Loucy (cell line): ENCODE data around the gene ARRB1.

Experiments used
- H2AFZ ChIP-seq: fragments of 200-600 bp; sonication (generic); 2 replicates; pipeline ENCODE4 v1.6.0; 2016; ENCODE audit warnings: antibody characterized with exemption, mild to moderate bottlenecking, low read length, moderate library complexity
- H3F3A ChIP-seq: fragments of 200-600 bp; 2 replicates; pipeline ENCODE4 v1.6.0; 2016; ENCODE audit warnings: antibody characterized with exemption, low read depth, mild to moderate bottlenecking
- H3K27me3 ChIP-seq: fragments of 200-600 bp; sonication (generic); 2 replicates; pipeline ENCODE4 v1.6.1; 2014; ENCODE audit warnings: low read length, mild to moderate bottlenecking; ENCODE audit not compliant: insufficient read depth, poor library complexity, severe bottlenecking
- H3K36me3 ChIP-seq: fragments of 200-600 bp; sonication (generic); 2 replicates; pipeline ENCODE4 v1.6.1; 2016; ENCODE audit warnings: low read length; ENCODE audit not compliant: insufficient read depth
- H3K4me1 ChIP-seq: fragments of 200-600 bp; sonication (generic); 2 replicates; pipeline ENCODE4 v1.5.1; 2014; ENCODE audit warnings: low read length, mild to moderate bottlenecking; ENCODE audit not compliant: insufficient read depth, poor library complexity, severe bottlenecking
- H3K4me2 ChIP-seq: fragments of 200-600 bp; sonication (generic); 2 replicates; pipeline ENCODE4 v1.6.0; 2014; ENCODE audit warnings: antibody characterized with exemption, low read length, low read depth, mild to moderate bottlenecking; ENCODE audit not compliant: poor library complexity, severe bottlenecking
- H3K4me3 ChIP-seq: fragments of 200-600 bp; sonication (generic); 2 replicates; pipeline ENCODE4 v1.5.1; 2014; ENCODE audit warnings: low read length, mild to moderate bottlenecking, mixed read lengths; ENCODE audit not compliant: poor library complexity, severe bottlenecking
- H3K79me2 ChIP-seq: fragments of 200-600 bp; sonication (generic); 2 replicates; pipeline ENCODE4 v1.6.1; 2014; ENCODE audit warnings: low read length; ENCODE audit not compliant: insufficient read depth
- H3K9ac ChIP-seq: fragments of 200-600 bp; sonication (generic); 2 replicates; pipeline ENCODE4 v1.6.0; 2014; ENCODE audit warnings: mild to moderate bottlenecking, low read depth, low read length, moderate library complexity; ENCODE audit not compliant: poor library complexity, severe bottlenecking
- H3K9me2 ChIP-seq: fragments of 200-600 bp; sonication (generic); replicated peaks from 2 replicates; pipeline ENCODE4 v1.6.1; 2016; ENCODE audit warnings: low read depth, low read length, mixed read lengths
- H3K9me3 ChIP-seq: fragments of 200-600 bp; sonication (generic); 2 replicates; pipeline ENCODE4 v1.6.1; 2014; ENCODE audit warnings: mild to moderate bottlenecking, antibody characterized with exemption, low read length, low read depth; ENCODE audit not compliant: insufficient read depth
- H4K20me1 ChIP-seq: fragments of 200-600 bp; sonication (generic); 2 replicates; pipeline ENCODE4 v1.6.0; 2014; ENCODE audit warnings: antibody characterized with exemption, low read length, mild to moderate bottlenecking; ENCODE audit not compliant: insufficient read depth, poor library complexity, severe bottlenecking
- EZH2phosphoT487 ChIP-seq: fragments of 200-600 bp; IDR thresholded peaks from 2 replicates; pipeline ENCODE4 v1.6.1; 2018; ENCODE audit warnings: antibody characterized with exemption, mild to moderate bottlenecking, moderate library complexity, borderline replicate concordance
- TF ChIP-seq, protein P1 (sequence below): fragments of 200-600 bp; sonication (generic); conservative IDR thresholded peaks from 2 replicates; pipeline ENCODE4 v1.5.1; 2014; ENCODE audit warnings: mild to moderate bottlenecking, antibody characterized with exemption, low read length

The ARRB1 gene

DNA sequence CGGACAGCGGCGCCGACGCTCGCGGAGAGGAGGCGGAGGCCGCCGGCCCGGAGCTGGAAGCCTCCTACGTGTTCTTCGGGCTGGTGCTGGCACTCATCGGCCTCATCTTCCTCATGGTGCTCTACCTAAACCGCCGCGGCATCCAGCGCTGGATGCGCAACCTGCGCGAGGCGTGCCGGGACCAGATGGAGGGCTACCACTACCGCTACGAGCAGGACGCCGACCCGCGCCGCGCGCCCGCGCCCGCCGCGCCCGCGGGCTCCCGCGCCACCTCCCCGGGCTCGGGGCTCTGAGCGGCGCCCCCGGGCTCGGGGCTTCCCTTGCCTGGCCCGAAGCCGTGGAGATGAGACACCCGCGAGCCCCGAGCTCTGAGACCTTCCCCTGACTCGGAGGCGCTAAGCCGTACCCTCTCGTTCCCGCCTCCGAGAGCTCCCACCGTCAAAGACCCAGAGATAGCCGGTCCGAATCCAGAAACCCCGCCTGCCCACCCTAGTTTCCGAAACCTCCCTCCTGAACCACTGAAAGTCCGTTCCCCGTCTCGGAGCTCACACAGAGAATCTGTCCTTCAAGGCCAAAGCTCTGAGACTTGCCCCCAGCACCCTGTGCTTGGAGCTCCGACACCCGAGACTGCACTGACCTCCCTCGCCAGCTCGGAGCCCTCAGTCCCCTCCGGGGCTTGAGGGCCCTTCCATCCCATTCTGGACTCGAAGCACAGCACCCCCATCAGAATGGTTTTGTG, 109.4 kb downstream of the ARRB1 start:
- no peaks in the 10 kb centered on the region for H3F3A ChIP-seq
- H3K27me3 ChIP-seq = no peaks in the 10 kb centered on the region
- no peaks in the 10 kb centered on the region for H4K20me1 ChIP-seq
- TF ChIP-seq, protein P1, sequence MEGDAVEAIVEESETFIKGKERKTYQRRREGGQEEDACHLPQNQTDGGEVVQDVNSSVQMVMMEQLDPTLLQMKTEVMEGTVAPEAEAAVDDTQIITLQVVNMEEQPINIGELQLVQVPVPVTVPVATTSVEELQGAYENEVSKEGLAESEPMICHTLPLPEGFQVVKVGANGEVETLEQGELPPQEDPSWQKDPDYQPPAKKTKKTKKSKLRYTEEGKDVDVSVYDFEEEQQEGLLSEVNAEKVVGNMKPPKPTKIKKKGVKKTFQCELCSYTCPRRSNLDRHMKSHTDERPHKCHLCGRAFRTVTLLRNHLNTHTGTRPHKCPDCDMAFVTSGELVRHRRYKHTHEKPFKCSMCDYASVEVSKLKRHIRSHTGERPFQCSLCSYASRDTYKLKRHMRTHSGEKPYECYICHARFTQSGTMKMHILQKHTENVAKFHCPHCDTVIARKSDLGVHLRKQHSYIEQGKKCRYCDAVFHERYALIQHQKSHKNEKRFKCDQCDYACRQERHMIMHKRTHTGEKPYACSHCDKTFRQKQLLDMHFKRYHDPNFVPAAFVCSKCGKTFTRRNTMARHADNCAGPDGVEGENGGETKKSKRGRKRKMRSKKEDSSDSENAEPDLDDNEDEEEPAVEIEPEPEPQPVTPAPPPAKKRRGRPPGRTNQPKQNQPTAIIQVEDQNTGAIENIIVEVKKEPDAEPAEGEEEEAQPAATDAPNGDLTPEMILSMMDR = no peak
- TF ChIP-seq EZH2phosphoT487 = no peak
- H3K79me2 ChIP-seq = no peaks in the 10 kb centered on the region
- H3K9ac ChIP-seq = no peak overlapping the region
- H2AFZ ChIP-seq = no peak overlapping the region
- no peaks in the 10 kb centered on the region for H3K9me2 ChIP-seq
- H3K4me3 ChIP-seq = no peak overlapping the region
- H3K9me3 ChIP-seq = no peaks in the 10 kb centered on the region
- no peaks in the 10 kb centered on the region for H3K4me1 ChIP-seq
- no peaks in the 10 kb centered on the region for H3K36me3 ChIP-seq
- H3K4me2 ChIP-seq = no peak overlapping the region

- Histone ChIP-seq H3K9me3 (no peaks in the 10 kb centered on the region), H3K9ac (no peak overlapping the region), H3K36me3 (no peaks in the 10 kb centered on the region), H3K9me2 (no peaks in the 10 kb centered on the region), H4K20me1 (no peaks in the 10 kb centered on the region), H3K4me2 (no peak overlapping the region), H2AFZ (no peak overlapping the region), H3K79me2 (no peaks in the 10 kb centered on the region), H3F3A (no peaks in the 10 kb centered on the region), H3K27me3 (no peaks in the 10 kb centered on the region), H3K4me1 (no peaks in the 10 kb centered on the region), H3K4me3 (no peak overlapping the region)
- TF ChIP-seq, protein P1 = no peak
- no peak for TF ChIP-seq EZH2phosphoT487
Observed at GRCh38 chr11:75241036-75241905, 110.2 kb downstream of the ARRB1 start.

DNA sequence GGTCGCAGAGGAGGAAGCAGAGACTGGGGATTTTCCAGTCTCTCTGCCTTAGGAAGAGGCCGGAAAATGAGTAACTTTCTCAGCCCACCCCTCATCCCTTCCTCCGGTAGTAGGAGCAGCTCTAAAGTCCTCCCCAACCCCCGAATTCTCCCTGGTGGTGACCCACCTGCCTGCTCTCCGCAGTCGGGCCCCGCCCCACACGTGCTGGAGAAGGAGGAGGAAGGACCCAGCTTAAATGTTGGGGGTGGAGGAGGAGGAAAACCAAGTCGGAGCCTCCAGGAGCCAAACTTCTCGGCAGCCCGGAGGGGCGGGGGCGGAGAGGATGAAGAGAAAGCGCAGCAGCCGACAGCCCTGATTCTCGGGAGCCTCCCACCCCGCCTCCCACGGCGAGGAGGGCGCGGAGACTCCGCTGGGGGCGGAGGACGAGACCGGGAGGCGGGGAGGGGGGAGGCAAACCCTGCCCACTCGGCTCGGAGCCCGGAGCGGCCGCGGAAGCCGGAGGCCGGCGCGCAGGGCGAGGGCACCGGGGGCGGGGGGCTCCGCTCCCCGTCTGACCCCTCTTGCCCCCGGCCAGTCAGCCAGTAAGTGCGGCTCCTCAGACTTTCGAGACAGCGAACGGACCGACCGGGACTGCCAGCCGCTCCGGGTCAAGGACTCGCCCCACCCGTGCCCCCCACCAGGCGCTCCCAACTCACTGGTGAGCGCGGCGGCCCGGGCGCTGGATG, 111.0 kb downstream of the ARRB1 start, which contains the start of gene TPBGL:
Gene TPBGL, plus strand, starts transcription at position 464 of the 725 bp plus-strand sequence. CDS start 276 bp downstream, outside the sequence.
- no peak within 1 kb of the TSS for H3K4me3 ChIP-seq
- H2AFZ ChIP-seq = no peak within 1 kb of the TSS
- no peaks in the 10 kb centered on the region for H4K20me1 ChIP-seq

More for the DNA sequence above, 111.0 kb downstream of the ARRB1 start, which contains the start of gene TPBGL:
- H3K27me3 ChIP-seq = no peaks in the 10 kb centered on the region
- H3K79me2 ChIP-seq = no peaks in the 10 kb centered on the region
- H3K9me3 ChIP-seq = no peaks in the 10 kb centered on the region
- TF ChIP-seq EZH2phosphoT487 = no peak
- TF ChIP-seq, protein P1 = no peak
- no peaks in the 10 kb centered on the region for H3F3A ChIP-seq
- no peak within 1 kb of the TSS for H3K4me2 ChIP-seq
- H3K36me3 ChIP-seq = no peaks in the 10 kb centered on the region
- H3K4me1 ChIP-seq = no peaks in the 10 kb centered on the region
- no peak within 1 kb of the TSS for H3K9ac ChIP-seq
- no peaks in the 10 kb centered on the region for H3K9me2 ChIP-seq
